Thyroid gland (tissue), 4 donors: ENCODE data around the gene DLGAP4.

Experiments
- POLR2A ChIP-seq, 2 donors: fragments of 450-650 bp; IDR thresholded peaks; one replicate each; pipeline ENCODE4 v1.6.1; 2017; ENCODE audit warnings: antibody characterized with exemption in 2 of 2, mild to moderate bottlenecking in 2 of 2, moderate library complexity in 1 of 2
- TF ChIP-seq, protein P1 (sequence below), 6 experiments: fragments of 200-600 bp in 3 of 6; fragments of 450-650 bp in 3 of 6; sonication (generic) in 3 of 6; IDR thresholded peaks; one replicate each; pipeline ENCODE4 v1.5.1; 2016 to 2019; ENCODE audit warnings: antibody characterized with exemption in 6 of 6, mild to moderate bottlenecking in 2 of 6, inconsistent platforms in 1 of 6, moderate library complexity in 1 of 6

DNA sequence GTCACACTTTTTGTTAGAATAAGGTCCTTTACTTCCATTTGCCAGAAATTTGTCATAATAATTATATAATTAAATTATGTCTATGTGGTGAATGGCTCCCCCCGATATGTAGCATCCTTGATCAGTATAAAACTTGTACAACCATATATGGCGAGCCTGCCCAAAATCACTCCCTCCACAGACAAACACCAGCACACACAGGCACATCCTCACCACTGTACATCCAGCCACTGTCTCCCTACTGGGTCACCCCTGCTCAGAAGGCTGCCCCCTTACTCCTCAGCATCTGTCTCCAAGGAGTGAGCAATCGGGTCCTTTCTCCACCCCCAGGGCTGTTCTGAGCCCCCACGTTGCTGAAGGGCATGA is 148.2 kb downstream of the DLGAP4 start:
- TF ChIP-seq, protein P1, sequence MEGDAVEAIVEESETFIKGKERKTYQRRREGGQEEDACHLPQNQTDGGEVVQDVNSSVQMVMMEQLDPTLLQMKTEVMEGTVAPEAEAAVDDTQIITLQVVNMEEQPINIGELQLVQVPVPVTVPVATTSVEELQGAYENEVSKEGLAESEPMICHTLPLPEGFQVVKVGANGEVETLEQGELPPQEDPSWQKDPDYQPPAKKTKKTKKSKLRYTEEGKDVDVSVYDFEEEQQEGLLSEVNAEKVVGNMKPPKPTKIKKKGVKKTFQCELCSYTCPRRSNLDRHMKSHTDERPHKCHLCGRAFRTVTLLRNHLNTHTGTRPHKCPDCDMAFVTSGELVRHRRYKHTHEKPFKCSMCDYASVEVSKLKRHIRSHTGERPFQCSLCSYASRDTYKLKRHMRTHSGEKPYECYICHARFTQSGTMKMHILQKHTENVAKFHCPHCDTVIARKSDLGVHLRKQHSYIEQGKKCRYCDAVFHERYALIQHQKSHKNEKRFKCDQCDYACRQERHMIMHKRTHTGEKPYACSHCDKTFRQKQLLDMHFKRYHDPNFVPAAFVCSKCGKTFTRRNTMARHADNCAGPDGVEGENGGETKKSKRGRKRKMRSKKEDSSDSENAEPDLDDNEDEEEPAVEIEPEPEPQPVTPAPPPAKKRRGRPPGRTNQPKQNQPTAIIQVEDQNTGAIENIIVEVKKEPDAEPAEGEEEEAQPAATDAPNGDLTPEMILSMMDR (IDR thresholded peaks at IDR 0.05) = no peak
- no peak for TF ChIP-seq POLR2A (IDR thresholded peaks at IDR 0.05)
